ENCODE results near the gene MAST4.

DNA sequence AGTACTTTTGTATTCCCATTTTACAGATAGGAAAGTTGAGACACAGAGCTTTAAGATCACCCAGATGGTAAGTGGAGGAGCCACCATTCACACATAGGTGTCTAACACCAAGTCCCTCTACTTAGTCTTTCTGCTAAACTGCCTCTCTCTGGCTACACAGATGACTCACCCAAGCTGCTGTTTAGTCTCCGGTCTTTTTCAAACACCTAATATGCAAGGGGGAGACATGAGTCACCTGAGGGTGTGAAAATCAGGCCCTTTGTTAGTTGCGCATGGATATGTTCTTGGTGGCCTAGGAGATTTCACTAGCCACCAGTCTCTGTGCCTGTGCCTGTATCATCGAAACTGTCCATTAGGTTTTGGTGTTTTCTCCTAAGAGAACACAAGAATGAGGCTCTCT is 117.8 kb downstream of the MAST4 start:
- no peak for TF ChIP-seq POLR2A (IDR thresholded peaks at IDR 0.05; ENCODE audit: low read depth, low read length)
- TF ChIP-seq POLR2AphosphoS5 (IDR thresholded peaks at IDR 0.05; ENCODE audit: low read depth, low read length) = no peak

Data from GM12892 (cell line).